ENCODE data around the gene PDGFC. TPM values are rescaled to one million over a fixed set of nuclear protein-coding genes. Genes with fewer than 3 reads are reported as not detected.

The PDGFC gene
- total RNA-seq, 1 experiment from 2014 or later: 33.1 TPM

GRCh38 chr4:156762851-156763250 is 208.7 kb downstream of the PDGFC start:
- Histone ChIP-seq H3K4me2 (no peak overlapping the region), H3K4me3 (no peak overlapping the region), H3K79me2 (ENCODE audit: low read depth) (no peaks in the 10 kb centered on the region), H4K20me1 (ENCODE audit: insufficient read depth) (no peaks in the 10 kb centered on the region), H2AFZ (no peak overlapping the region), H3K9me3 (ENCODE audit: insufficient read depth, low read depth) (no peaks in the 10 kb centered on the region), H3K9me2 (ENCODE audit: insufficient read depth) (no peaks in the 10 kb centered on the region), H3F3A (ENCODE audit: insufficient read depth, low read depth) (no peaks in the 10 kb centered on the region), H3K36me3 (ENCODE audit: low read depth) (no peaks in the 10 kb centered on the region), H3K27ac (no peak overlapping the region), H3K27me3 (ENCODE audit: insufficient read depth, low read depth) (no peaks in the 10 kb centered on the region), H3K4me1 (replicated peaks; ENCODE audit: insufficient read depth) (no peaks in the 10 kb centered on the region)
- BruUV-seq (replicated peaks): no TSS peak
- TF ChIP-seq EZH2 (IDR thresholded peaks at IDR 0.05; ENCODE audit: low read depth) (no peak), CTCF (conservative IDR thresholded peaks at IDR 0.05) (no peak)
- intact Hi-C loops (cut with micrococcal nuclease; ENCODE audit: unreplicated experiment): no loop called here
- no peak for DNase-seq
- POLR2A ChIA-PET (ENCODE audit: unreplicated experiment): no interaction called here
- CTCF ChIA-PET: no interaction called here

GRCh38 chr4:156756118-156756517 is 215.5 kb downstream of the PDGFC start:
- H3K27ac ChIP-seq: no peak overlapping the region
- H3K27me3 ChIP-seq (ENCODE audit: insufficient read depth, low read depth): no peaks in the 10 kb centered on the region
- H3K36me3 ChIP-seq (ENCODE audit: low read depth): no peaks in the 10 kb centered on the region
- CTCF ChIA-PET: no interaction called here
- H2AFZ ChIP-seq: no peak overlapping the region
- no peaks in the 10 kb centered on the region for H4K20me1 ChIP-seq (ENCODE audit: insufficient read depth)
- H3K4me1 ChIP-seq (replicated peaks; ENCODE audit: insufficient read depth): no peaks in the 10 kb centered on the region
- H3K9me2 ChIP-seq (ENCODE audit: insufficient read depth): 0 out of 2 replicates have a peak, but pooled peaks cover 3% of the 10 kb centered on the region
- no peaks in the 10 kb centered on the region for H3K9me3 ChIP-seq (ENCODE audit: insufficient read depth, low read depth)
- H3K4me2 ChIP-seq: no peak overlapping the region
- no peak for TF ChIP-seq EZH2 (IDR thresholded peaks at IDR 0.05; ENCODE audit: low read depth)
- TF ChIP-seq CTCF (conservative IDR thresholded peaks at IDR 0.05): no peak
- DNase-seq: no peak
- no TSS peak for BruUV-seq (replicated peaks)
- no peak overlapping the region for H3K4me3 ChIP-seq
- no peaks in the 10 kb centered on the region for H3K79me2 ChIP-seq (ENCODE audit: low read depth)
- POLR2A ChIA-PET (ENCODE audit: unreplicated experiment): no interaction called here
- intact Hi-C loops (cut with micrococcal nuclease; ENCODE audit: unreplicated experiment): no loop called here
- no peaks in the 10 kb centered on the region for H3F3A ChIP-seq (ENCODE audit: insufficient read depth, low read depth)

- H3K79me2 ChIP-seq (ENCODE audit: low read depth): no peaks in the 10 kb centered on the region
- H3K9me3 ChIP-seq (ENCODE audit: insufficient read depth, low read depth): no peaks in the 10 kb centered on the region
- H3K4me2 ChIP-seq: no peak overlapping the region
- H3K4me1 ChIP-seq (replicated peaks; ENCODE audit: insufficient read depth): no peaks in the 10 kb centered on the region
- no peaks in the 10 kb centered on the region for H3K27me3 ChIP-seq (ENCODE audit: insufficient read depth, low read depth)
- TF ChIP-seq CTCF (conservative IDR thresholded peaks at IDR 0.05) (no peak), EZH2 (IDR thresholded peaks at IDR 0.05; ENCODE audit: low read depth) (no peak)
- DNase-seq: no peak
- no peak overlapping the region for H3K4me3 ChIP-seq
- CTCF ChIA-PET: no interaction called here
- POLR2A ChIA-PET (ENCODE audit: unreplicated experiment): no interaction called here
- H3K36me3 ChIP-seq (ENCODE audit: low read depth): no peaks in the 10 kb centered on the region
- intact Hi-C loops (cut with micrococcal nuclease; ENCODE audit: unreplicated experiment): no loop called here
- H3K9me2 ChIP-seq (ENCODE audit: insufficient read depth): 0 out of 2 replicates have a peak, but pooled peaks cover 3% of the 10 kb centered on the region
- BruUV-seq (replicated peaks): no TSS peak
- H2AFZ ChIP-seq: no peak overlapping the region
- no peaks in the 10 kb centered on the region for H3F3A ChIP-seq (ENCODE audit: insufficient read depth, low read depth)
- no peaks in the 10 kb centered on the region for H4K20me1 ChIP-seq (ENCODE audit: insufficient read depth)
- no peak overlapping the region for H3K27ac ChIP-seq
Measured at GRCh38 chr4:156754832-156755570, 216.6 kb downstream of the PDGFC start.

Data from PC-9 (cell line).